Fibroblast of peridontal ligament (primary cell): ENCODE results near the gene MIDN.
"Not testable (repeated sequence)": the region's sequence is repeated elsewhere in the genome, so short reads cannot be mapped to it uniquely, and the experiment has no call there.

Source experiments
- DNase-seq: peaks from one replicate; pipeline ENCODE4 v3.0.0-alpha.2; 2010; ENCODE audit errors: extremely low read depth

Gene MIDN

GRCh38 chr19:1294688-1295087 is 46.3 kb downstream of the MIDN start:
- DNase-seq, result no peak

DNA sequence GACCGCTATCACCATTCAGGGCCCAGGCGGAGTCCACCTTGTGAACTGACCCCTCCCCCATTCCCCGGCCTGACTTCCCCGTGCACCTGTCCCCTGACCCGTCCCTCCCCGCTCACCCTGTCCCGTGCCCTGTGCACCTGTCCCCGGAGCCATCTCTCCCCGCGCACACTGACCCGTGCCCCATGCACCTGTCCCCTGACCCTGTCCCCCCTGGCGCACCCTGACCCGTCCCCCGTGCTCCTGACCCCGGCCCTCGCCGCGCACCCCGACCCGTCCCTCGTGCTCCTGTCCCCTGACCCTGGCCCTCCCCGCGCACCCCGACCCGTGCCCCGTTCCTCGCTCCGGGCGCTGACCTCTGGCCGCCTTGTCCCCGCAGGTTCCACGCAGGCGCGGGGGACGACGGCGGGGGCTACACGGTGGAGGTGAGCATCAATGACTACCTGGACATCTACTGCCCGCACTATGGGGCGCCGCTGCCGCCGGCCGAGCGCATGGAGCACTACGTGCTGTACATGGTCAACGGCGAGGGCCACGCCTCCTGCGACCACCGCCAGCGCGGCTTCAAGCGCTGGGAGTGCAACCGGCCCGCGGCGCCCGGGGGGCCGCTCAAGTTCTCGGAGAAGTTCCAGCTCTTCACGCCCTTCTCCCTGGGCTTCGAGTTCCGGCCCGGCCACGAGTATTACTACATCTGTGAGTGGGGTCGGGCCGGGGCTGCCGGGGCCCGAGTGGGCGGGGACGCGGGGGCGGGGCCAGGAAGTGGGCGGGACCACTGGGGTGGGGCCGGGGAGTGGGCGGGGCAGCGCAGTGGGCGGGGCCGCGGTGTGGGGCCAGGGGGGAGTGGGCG is 47.0 kb downstream of the MIDN start:
- DNase-seq, result no peak

DNA sequence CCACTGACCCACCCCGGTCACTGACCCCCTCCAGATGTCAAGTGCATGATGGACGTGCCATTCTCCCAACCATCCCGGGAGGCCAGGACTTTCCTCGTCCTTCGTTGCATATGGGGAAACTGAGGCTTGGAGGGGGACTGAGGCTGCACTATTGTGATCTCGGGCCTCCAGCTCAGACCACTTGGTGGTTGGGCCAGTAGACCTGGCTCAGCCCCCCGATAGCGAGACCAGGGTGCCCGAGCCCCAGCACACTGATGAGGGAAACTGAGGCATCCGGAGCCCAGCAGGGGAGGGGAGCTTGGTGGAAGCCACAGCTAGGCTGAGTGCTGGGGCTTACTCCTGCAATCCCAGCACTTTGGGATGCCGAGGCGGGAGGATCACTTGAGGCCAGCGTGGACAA is 47.7 kb downstream of the MIDN start:
- no peak for DNase-seq

- no peak for DNase-seq
Observed at GRCh38 chr19:1296575-1297271, 48.3 kb downstream of the MIDN start.

DNA sequence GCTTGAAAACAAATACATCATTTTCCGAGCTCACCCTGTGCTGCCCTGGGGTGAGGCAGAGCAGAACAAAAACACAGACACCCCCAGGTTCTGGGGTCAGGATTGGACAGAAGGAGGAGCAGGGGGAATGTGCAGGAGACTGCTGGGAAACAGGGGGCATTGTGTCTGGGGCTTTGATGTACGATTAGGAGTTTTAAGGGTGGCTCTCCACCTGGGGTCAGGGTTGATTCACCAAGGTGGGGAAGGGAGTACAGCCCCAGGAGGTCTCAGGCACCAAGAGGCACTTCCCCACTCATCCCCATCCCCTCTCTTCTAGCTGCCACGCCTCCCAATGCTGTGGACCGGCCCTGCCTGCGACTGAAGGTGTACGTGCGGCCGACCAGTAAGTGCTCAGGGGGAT is 49.9 kb downstream of the MIDN start:
- DNase-seq, result no peak

DNA sequence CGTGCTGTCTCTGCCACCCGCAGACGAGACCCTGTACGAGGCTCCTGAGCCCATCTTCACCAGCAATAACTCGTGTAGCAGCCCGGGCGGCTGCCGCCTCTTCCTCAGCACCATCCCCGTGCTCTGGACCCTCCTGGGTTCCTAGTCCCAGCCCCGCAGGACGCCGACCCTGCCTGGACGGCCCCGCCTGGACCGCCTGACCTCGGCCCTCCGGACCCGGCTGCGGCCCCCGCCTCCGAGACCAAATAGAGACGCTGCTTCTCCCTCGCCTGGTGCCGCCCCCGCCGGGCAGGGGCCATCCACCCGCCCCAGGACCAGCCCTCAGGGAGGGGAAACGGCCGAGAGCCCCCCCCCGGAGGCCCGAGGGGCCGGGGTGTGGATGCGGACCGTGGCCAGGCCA is 51.4 kb downstream of the MIDN start:
- DNase-seq, result no peak

DNA sequence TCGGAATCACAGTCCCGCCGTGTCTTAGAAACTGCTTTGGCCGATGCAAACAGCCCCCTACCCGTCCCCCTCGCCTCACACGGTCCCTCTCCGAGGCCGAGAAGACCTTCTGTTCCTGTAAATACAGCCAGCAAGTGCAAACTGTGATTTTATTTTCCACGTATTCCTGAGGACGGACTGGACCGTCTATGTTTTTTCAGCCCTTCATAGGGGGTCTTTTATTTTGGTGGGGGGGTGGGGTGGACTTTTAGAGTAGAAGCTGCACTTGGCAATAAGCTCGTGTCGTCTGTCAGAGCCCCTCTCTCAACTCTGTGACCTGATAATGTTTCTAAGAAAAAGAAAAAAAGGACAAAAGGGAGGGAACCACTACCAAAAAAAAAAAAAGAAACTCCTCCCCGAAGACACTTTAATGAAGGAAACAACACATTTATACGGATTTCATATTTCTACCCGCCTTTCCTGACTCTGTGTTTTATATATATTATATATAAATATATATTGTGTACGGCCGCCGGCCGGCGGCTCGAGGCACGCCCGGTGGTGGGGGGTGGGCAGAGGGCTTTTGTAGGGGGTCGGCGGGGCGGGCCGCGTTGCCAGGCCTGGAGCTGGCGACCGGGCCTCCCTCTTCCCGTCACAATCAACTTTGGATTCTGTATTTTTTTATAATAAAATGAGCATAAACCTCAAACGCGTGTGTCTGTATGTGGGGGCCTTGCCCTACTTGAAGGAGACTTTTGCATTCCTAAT is 52.5 kb downstream of the MIDN start:
- no peak for DNase-seq

DNA sequence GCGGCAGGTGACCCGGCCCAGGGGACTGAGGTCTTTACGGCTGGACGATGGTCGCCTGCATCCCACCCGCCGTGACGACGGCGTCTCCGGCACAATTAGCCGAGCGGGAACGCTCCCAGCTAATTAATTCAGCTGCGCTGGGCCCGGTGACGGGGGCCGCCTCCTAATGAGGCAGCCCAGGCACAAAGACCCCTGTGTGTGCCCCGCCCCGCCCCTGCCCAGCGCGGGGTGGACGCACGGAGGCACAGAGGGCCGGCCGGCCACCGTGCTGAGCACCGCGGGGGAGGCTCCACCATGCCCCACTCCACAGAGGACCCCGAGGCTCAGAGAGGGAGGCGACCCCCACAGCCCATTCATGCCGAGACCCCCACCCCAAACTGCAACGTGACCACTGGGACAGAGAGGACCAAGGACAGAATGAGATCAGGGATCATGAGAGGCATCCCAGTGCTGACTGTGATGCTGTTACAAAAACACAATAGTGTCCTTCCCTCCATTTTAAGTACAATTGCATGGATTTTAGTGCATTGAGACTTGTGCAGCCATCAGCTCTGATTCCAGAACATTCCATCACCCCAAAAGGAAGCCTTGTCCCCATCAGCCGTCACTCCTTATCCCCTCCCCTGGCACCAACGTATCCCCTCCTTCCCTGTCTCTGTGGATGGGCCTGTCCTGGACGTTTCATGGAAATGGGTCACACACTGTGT is 54.3 kb downstream of the MIDN start:
- no peak for DNase-seq

GRCh38 chr19:1304197-1304924 is 56.0 kb downstream of the MIDN start:
- no peak for DNase-seq

DNA sequence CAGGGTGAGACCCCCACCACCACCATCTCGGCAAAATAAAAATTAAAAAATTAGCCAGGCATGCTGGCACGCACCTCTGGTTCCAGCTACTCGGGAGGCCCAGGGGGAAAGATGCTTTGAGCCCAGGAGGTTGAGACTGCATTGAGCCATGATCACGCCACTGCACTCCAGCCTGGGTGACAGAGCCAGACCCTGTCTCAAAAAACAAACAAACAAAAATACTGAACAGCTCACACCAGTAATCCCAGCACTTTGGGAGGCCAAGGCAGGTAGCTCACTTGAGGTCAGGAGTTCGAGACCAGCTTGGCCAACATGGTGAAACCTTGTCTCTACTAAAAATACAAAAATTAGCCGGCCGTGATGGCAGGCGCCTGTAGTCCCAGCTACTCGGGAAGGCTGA is 57.0 kb downstream of the MIDN start:
- DNase-seq, result not testable (repeated sequence)

- no peak for DNase-seq
Observed at GRCh38 chr19:1307320-1307719, 58.9 kb downstream of the MIDN start.

- DNase-seq, result no peak
Observed at GRCh38 chr19:1307755-1308303, 59.4 kb downstream of the MIDN start.

GRCh38 chr19:1308718-1309117 is 60.3 kb downstream of the MIDN start:
- no peak for DNase-seq
